Subcutaneous adipose tissue (tissue), 4 donors: ENCODE measurements around the gene DAPK1. TPM values are rescaled to one million over a fixed set of nuclear protein-coding genes. Genes with fewer than 3 reads are reported as not detected.

Source experiments
- small RNA-seq: library from RNA; depleted of rRNA; stranded (forward); fragments of <200 nt; gene quantifications from one replicate; pipeline ENCODE3, GENCODE V24; 2016
- total RNA-seq, 4 donors: library from RNA; depleted of rRNA; stranded (reverse); fragments of >200 nt; gene quantifications; one replicate each; pipeline ENCODE4 v1.1.0, GENCODE V29; 2016
- TF ChIP-seq, protein P1 (sequence below): fragments of 450-650 bp; IDR thresholded peaks from one replicate; pipeline ENCODE4 v1.5.1; 2016; ENCODE audit warnings: low read depth, mild to moderate bottlenecking, control low read depth, antibody characterized with exemption, moderate library complexity

Gene DAPK1
- total RNA-seq, 4 donors from 2014 or later = 29.5 to 63.2 (median 43.4) TPM

DNA sequence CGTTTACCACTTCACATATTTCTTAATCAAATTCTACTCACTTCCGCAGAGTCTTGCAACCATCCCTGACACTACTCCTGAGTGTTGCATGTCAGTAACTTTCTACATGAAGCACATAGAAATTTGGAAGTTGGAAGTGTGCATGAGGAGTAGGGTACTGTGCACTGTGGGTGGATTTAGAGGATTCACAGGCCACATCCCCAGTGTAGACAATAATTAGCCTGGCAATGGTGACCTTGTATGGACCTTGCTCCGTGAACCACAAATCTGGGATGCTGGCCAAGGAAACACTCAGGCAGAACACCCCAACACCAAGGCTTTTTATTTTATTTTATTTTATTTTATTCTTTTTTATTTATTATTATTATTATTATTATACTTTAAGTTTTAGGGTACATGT is 253.8 kb downstream of the DAPK1 start:
- TF ChIP-seq, protein P1, sequence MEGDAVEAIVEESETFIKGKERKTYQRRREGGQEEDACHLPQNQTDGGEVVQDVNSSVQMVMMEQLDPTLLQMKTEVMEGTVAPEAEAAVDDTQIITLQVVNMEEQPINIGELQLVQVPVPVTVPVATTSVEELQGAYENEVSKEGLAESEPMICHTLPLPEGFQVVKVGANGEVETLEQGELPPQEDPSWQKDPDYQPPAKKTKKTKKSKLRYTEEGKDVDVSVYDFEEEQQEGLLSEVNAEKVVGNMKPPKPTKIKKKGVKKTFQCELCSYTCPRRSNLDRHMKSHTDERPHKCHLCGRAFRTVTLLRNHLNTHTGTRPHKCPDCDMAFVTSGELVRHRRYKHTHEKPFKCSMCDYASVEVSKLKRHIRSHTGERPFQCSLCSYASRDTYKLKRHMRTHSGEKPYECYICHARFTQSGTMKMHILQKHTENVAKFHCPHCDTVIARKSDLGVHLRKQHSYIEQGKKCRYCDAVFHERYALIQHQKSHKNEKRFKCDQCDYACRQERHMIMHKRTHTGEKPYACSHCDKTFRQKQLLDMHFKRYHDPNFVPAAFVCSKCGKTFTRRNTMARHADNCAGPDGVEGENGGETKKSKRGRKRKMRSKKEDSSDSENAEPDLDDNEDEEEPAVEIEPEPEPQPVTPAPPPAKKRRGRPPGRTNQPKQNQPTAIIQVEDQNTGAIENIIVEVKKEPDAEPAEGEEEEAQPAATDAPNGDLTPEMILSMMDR = no peak

DNA sequence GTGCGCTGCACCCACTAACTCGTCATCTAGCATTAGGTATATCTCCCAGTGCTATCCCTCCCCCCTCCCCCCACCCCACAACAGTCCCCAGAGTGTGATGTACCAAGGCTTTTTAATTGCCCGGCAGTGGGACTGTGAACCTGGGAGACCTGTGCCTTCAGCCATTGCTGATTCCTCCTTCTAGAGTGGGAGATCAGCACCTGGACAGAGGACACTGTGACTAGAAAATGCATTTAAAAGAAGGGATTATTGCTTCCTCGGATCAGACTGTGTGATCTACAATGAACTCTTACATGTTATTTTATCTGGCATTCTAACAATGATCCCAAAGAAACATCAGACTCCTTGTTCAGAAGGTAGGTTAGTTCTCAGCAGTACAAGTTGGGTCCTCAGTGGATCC is 254.2 kb downstream of the DAPK1 start:
- TF ChIP-seq, protein P1 = no peak

DNA sequence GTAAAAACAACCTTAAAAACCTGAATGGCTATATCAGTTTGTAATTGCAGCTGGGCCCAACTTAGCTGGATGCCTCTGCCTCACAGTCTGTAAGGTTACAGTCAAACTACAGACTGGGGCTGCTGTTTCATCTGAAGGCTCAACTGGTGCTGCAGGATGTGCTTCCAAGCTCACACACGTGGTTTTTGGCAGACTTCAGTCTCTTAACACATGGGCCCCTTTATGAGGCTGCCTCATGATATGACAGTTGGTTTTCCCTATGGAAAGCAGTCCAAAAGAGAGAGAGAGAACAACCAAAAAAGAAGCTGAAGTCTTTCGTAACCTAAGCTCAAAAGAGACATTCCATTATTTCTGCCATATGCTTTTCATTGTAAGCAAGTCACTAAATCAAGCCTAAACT is 255.6 kb downstream of the DAPK1 start:
- TF ChIP-seq, protein P1 = no peak

Small RNA genes lying within 50 kb of the gene (small RNA-seq; reads per million reads assigned to genes)
- 2.4 reads per million, percentile 48 among the genes with 10 or more reads in this experiment for gene AL161787.1

Other genes with a start within 250 kb of the DAPK1 start
- 100 to 1,000 TPM; 113 to 460 (median 173) TPM for gene CTSL, start 228.3 kb downstream of the DAPK1 start, total RNA-seq